ENCODE data around the gene SMKR1.

The SMKR1 gene

GRCh38 chr7:129501760-129502707 is at the start of gene SMKR1:
SMKR1 (plus strand) TSS chr7:129502531; CDS start chr7:129502825, 294 bp downstream.
- Mint-ChIP-seq H3K36me3 (ENCODE audit: low read depth) (no peaks in the 10 kb centered on the region), H3K9me3 (no peaks in the 10 kb centered on the region), H3K27me3 (peaks cover 5% of the 10 kb centered on the region), H3K4me3 (peak within 1 kb of the TSS; percentile 84), H3K4me1 (ENCODE audit: low read depth) (peaks cover 25% of the 10 kb centered on the region), H3K27ac (peak within 1 kb of the TSS; percentile 81)

GRCh38 chr7:129452589-129453231 is 49.6 kb upstream of the SMKR1 start:
- peaks cover 9% of the 10 kb centered on the region for H3K9me3 Mint-ChIP-seq
- peaks cover 81% of the 10 kb centered on the region for H3K36me3 Mint-ChIP-seq (ENCODE audit: low read depth)
- no peak overlapping the region for H3K4me3 Mint-ChIP-seq
- H3K4me1 Mint-ChIP-seq (ENCODE audit: low read depth), result no peaks in the 10 kb centered on the region
- no peaks in the 10 kb centered on the region for H3K27me3 Mint-ChIP-seq
- H3K27ac Mint-ChIP-seq, result no peak overlapping the region

- H3K27me3 Mint-ChIP-seq, result no peaks in the 10 kb centered on the region
- H3K4me1 Mint-ChIP-seq (ENCODE audit: low read depth), result no peaks in the 10 kb centered on the region
- peaks cover 71% of the 10 kb centered on the region for H3K36me3 Mint-ChIP-seq (ENCODE audit: low read depth)
- H3K4me3 Mint-ChIP-seq, result no peak overlapping the region
- no peak overlapping the region for H3K27ac Mint-ChIP-seq
- H3K9me3 Mint-ChIP-seq, result peaks cover 6% of the 10 kb centered on the region
Measured at GRCh38 chr7:129453510-129454248, 48.7 kb upstream of the SMKR1 start.

GRCh38 chr7:129454249-129454551 is 48.1 kb upstream of the SMKR1 start:
- Mint-ChIP-seq H3K36me3 (ENCODE audit: low read depth) (peaks cover 66% of the 10 kb centered on the region), H3K27ac (no peak overlapping the region), H3K9me3 (peaks cover under 1% of the 10 kb centered on the region), H3K4me1 (ENCODE audit: low read depth) (no peaks in the 10 kb centered on the region), H3K27me3 (no peaks in the 10 kb centered on the region), H3K4me3 (no peak overlapping the region)

GRCh38 chr7:129456421-129456820 is 45.9 kb upstream of the SMKR1 start:
- H3K4me1 Mint-ChIP-seq (ENCODE audit: low read depth), result no peaks in the 10 kb centered on the region
- peaks cover 48% of the 10 kb centered on the region for H3K36me3 Mint-ChIP-seq (ENCODE audit: low read depth)
- H3K9me3 Mint-ChIP-seq, result no peaks in the 10 kb centered on the region
- H3K4me3 Mint-ChIP-seq, result no peak overlapping the region
- no peak overlapping the region for H3K27ac Mint-ChIP-seq
- no peaks in the 10 kb centered on the region for H3K27me3 Mint-ChIP-seq

GRCh38 chr7:129457101-129457500 is 45.2 kb upstream of the SMKR1 start:
- peaks cover 41% of the 10 kb centered on the region for H3K36me3 Mint-ChIP-seq (ENCODE audit: low read depth)
- H3K4me3 Mint-ChIP-seq, result no peak overlapping the region
- H3K27ac Mint-ChIP-seq, result no peak overlapping the region
- no peaks in the 10 kb centered on the region for H3K27me3 Mint-ChIP-seq
- no peaks in the 10 kb centered on the region for H3K4me1 Mint-ChIP-seq (ENCODE audit: low read depth)
- H3K9me3 Mint-ChIP-seq, result no peaks in the 10 kb centered on the region

GRCh38 chr7:129458171-129458570 is 44.2 kb upstream of the SMKR1 start:
- Mint-ChIP-seq H3K4me1 (ENCODE audit: low read depth) (no peaks in the 10 kb centered on the region), H3K27ac (no peak overlapping the region), H3K4me3 (no peak overlapping the region)

GRCh38 chr7:129461809-129462208 is 40.5 kb upstream of the SMKR1 start:
- Mint-ChIP-seq H3K27ac (no peak overlapping the region), H3K36me3 (ENCODE audit: low read depth) (peaks cover 22% of the 10 kb centered on the region), H3K27me3 (no peaks in the 10 kb centered on the region), H3K4me1 (ENCODE audit: low read depth) (no peaks in the 10 kb centered on the region), H3K4me3 (no peak overlapping the region), H3K9me3 (no peaks in the 10 kb centered on the region)

More at GRCh38 chr7:129458171-129458570, 44.2 kb upstream of the SMKR1 start:
- no peaks in the 10 kb centered on the region for H3K27me3 Mint-ChIP-seq
- H3K36me3 Mint-ChIP-seq (ENCODE audit: low read depth), result peaks cover 35% of the 10 kb centered on the region
- no peaks in the 10 kb centered on the region for H3K9me3 Mint-ChIP-seq

GRCh38 chr7:129462420-129462819 is 39.9 kb upstream of the SMKR1 start:
- Mint-ChIP-seq H3K27ac (no peak overlapping the region), H3K9me3 (no peaks in the 10 kb centered on the region), H3K36me3 (ENCODE audit: low read depth) (peaks cover 24% of the 10 kb centered on the region), H3K4me3 (no peak overlapping the region), H3K4me1 (ENCODE audit: low read depth) (no peaks in the 10 kb centered on the region), H3K27me3 (no peaks in the 10 kb centered on the region)

GRCh38 chr7:129464194-129464593 is 38.1 kb upstream of the SMKR1 start:
- Mint-ChIP-seq H3K27me3 (no peaks in the 10 kb centered on the region), H3K36me3 (ENCODE audit: low read depth) (peaks cover 30% of the 10 kb centered on the region), H3K27ac (no peak overlapping the region), H3K4me3 (no peak overlapping the region), H3K9me3 (no peaks in the 10 kb centered on the region), H3K4me1 (ENCODE audit: low read depth) (no peaks in the 10 kb centered on the region)

GRCh38 chr7:129465080-129465479 is 37.3 kb upstream of the SMKR1 start:
- H3K27ac Mint-ChIP-seq, result no peak overlapping the region
- no peaks in the 10 kb centered on the region for H3K27me3 Mint-ChIP-seq
- no peak overlapping the region for H3K4me3 Mint-ChIP-seq
- H3K4me1 Mint-ChIP-seq (ENCODE audit: low read depth), result no peaks in the 10 kb centered on the region
- no peaks in the 10 kb centered on the region for H3K9me3 Mint-ChIP-seq
- H3K36me3 Mint-ChIP-seq (ENCODE audit: low read depth), result peaks cover 33% of the 10 kb centered on the region

- no peak overlapping the region for H3K4me3 Mint-ChIP-seq
- no peak overlapping the region for H3K27ac Mint-ChIP-seq
- H3K27me3 Mint-ChIP-seq, result no peaks in the 10 kb centered on the region
- H3K36me3 Mint-ChIP-seq (ENCODE audit: low read depth), result peaks cover 42% of the 10 kb centered on the region
- peaks cover 13% of the 10 kb centered on the region for H3K4me1 Mint-ChIP-seq (ENCODE audit: low read depth)
- H3K9me3 Mint-ChIP-seq, result no peaks in the 10 kb centered on the region
Measured at GRCh38 chr7:129466796-129467195, 35.5 kb upstream of the SMKR1 start.

GRCh38 chr7:129468087-129468486 is 34.2 kb upstream of the SMKR1 start:
- peaks cover 16% of the 10 kb centered on the region for H3K4me1 Mint-ChIP-seq (ENCODE audit: low read depth)
- H3K36me3 Mint-ChIP-seq (ENCODE audit: low read depth), result peaks cover 41% of the 10 kb centered on the region
- H3K27me3 Mint-ChIP-seq, result no peaks in the 10 kb centered on the region
- H3K27ac Mint-ChIP-seq, result no peak overlapping the region
- H3K9me3 Mint-ChIP-seq, result no peaks in the 10 kb centered on the region
- no peak overlapping the region for H3K4me3 Mint-ChIP-seq

- no peak overlapping the region for H3K27ac Mint-ChIP-seq
- H3K27me3 Mint-ChIP-seq, result no peaks in the 10 kb centered on the region
- H3K4me3 Mint-ChIP-seq, result no peak overlapping the region
- peaks cover 38% of the 10 kb centered on the region for H3K36me3 Mint-ChIP-seq (ENCODE audit: low read depth)
- peaks cover 16% of the 10 kb centered on the region for H3K4me1 Mint-ChIP-seq (ENCODE audit: low read depth)
- no peaks in the 10 kb centered on the region for H3K9me3 Mint-ChIP-seq
Measured at GRCh38 chr7:129468547-129468946, 33.8 kb upstream of the SMKR1 start.

GRCh38 chr7:129469930-129470329 is 32.4 kb upstream of the SMKR1 start:
- H3K4me1 Mint-ChIP-seq (ENCODE audit: low read depth), result peaks cover 16% of the 10 kb centered on the region
- no peak overlapping the region for H3K4me3 Mint-ChIP-seq
- no peaks in the 10 kb centered on the region for H3K27me3 Mint-ChIP-seq
- no peaks in the 10 kb centered on the region for H3K9me3 Mint-ChIP-seq
- H3K27ac Mint-ChIP-seq, result no peak overlapping the region
- H3K36me3 Mint-ChIP-seq (ENCODE audit: low read depth), result peaks cover 35% of the 10 kb centered on the region

All from stimulated activated naive CD8-positive, alpha-beta T cell treated with anti-CD3 and anti-CD28 coated beads, Interleukin-15, Interleukin-2, amounts not matched to agents 100 ng/mL and 50 ng/mL, for 24 hours (primary cell).